Calu3 (cell line): ENCODE results near the gene OR4D5. TPM values are rescaled to one million over a fixed set of nuclear protein-coding genes. Genes with fewer than 3 reads are reported as not detected.

Experiments
- BruUV-seq: library from RNA; stranded (reverse); fragments of 400-500 nt; replicated peaks from 2 replicates; lab custom pipeline; 2021; lab: Mats Ljungman, UMichigan
- CTCF ChIA-PET: fragments of 300-600 bp; sonication (Branson Sonifier 250); formaldehyde crosslinking; loops from one replicate; lab custom pipeline; 2022; ENCODE audit warnings: antibody characterized with exemption; lab: Charles Lee
- DNase-seq: peaks from one replicate; pipeline ENCODE4 v3.0.0; 2022
- H3K27ac Mint-ChIP-seq: one replicate; pipeline ENCODE4 v1.8.0; 2022; ENCODE audit warnings: mixed read lengths; ENCODE audit not compliant: unreplicated experiment
- H3K27me3 Mint-ChIP-seq: one replicate; pipeline ENCODE4 v1.8.0; 2022; ENCODE audit warnings: mixed read lengths; ENCODE audit not compliant: unreplicated experiment
- H3K36me3 Mint-ChIP-seq: one replicate; pipeline ENCODE4 v1.8.0; 2022; ENCODE audit warnings: mild to moderate bottlenecking, moderate library complexity, mixed read lengths; ENCODE audit not compliant: insufficient read depth, unreplicated experiment
- H3K4me1 Mint-ChIP-seq: one replicate; pipeline ENCODE4 v1.8.0; 2022; ENCODE audit warnings: mild to moderate bottlenecking, low read depth, mixed read lengths; ENCODE audit not compliant: unreplicated experiment
- H3K4me3 Mint-ChIP-seq: one replicate; pipeline ENCODE4 v1.8.0; 2022; ENCODE audit warnings: mild to moderate bottlenecking, low read depth, moderate library complexity, mixed read lengths; ENCODE audit not compliant: unreplicated experiment
- H3K9me3 Mint-ChIP-seq: one replicate; pipeline ENCODE4 v1.8.0; 2022; ENCODE audit warnings: low read depth, mixed read lengths; ENCODE audit not compliant: unreplicated experiment
- CTCF ChIP-seq: fragments of 200-600 bp; IDR thresholded peaks from one replicate; pipeline ENCODE4 v1.8.0; 2022; ENCODE audit warnings: antibody characterized with exemption; ENCODE audit not compliant: unreplicated experiment
- intact Hi-C: fragments of 100-400 bp; cut with micrococcal nuclease; formaldehyde crosslinking; loops from one replicate; pipeline ENCODE4 v1.10.0; 2022; ENCODE audit not compliant: unreplicated experiment
- total RNA-seq: library from RNA; stranded (reverse); gene quantifications from 2 replicates; pipeline ENCODE4 v1.2.3, GENCODE V29; 2022

The OR4D5 gene
- total RNA-seq, 1 experiment from 2014 or later, result not detected

DNA sequence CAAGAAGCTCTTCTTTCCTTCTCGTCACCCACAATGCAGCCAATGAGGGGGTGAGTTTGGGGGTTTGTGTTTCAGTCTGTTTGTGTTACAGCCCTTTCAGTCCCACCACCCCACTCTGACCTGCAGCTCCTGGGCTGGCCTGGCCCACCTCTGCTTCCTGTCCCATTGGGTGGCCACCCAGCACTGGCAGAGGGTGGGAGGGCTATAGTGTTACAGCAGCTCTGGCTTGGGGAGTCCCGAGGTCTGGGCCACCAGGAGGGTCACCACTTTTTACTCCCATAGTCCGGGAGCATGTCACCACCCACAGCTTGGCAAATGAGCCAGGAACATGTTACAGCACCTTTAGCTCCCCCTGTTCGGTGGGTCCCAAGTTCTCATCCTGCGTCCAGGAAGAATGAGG is 39.9 kb downstream of the OR4D5 start:
- Mint-ChIP-seq H3K27ac (no peak overlapping the region), H3K36me3 (no peaks in the 10 kb centered on the region), H3K27me3 (no peaks in the 10 kb centered on the region), H3K4me3 (no peak overlapping the region), H3K9me3 (peaks cover 11% of the 10 kb centered on the region), H3K4me1 (no peaks in the 10 kb centered on the region)
- intact Hi-C loops, result no loop called here
- CTCF ChIA-PET, result no interaction called here
- DNase-seq, result no peak
- no peak for TF ChIP-seq CTCF
- no TSS peak for BruUV-seq

Other genes with a start within 250 kb of the OR4D5 start
- 10.3 TPM in 2 replicates for gene ZNF202, start 198.0 kb upstream of the OR4D5 start, total RNA-seq
- not detected in 2 replicates for gene OR6X1, start 185.1 kb upstream of the OR4D5 start, total RNA-seq
- not detected in 2 replicates for gene OR6M1, start 133.3 kb upstream of the OR4D5 start, total RNA-seq
- not detected in 2 replicates for gene TMEM225, start 53.9 kb upstream of the OR4D5 start, total RNA-seq
- gene OR8D4, start 37.5 kb upstream of the OR4D5 start, total RNA-seq, result not detected in 2 replicates
- not detected in 2 replicates for gene OR6T1, start 4.2 kb downstream of the OR4D5 start, total RNA-seq
- gene OR10S1, start 38.2 kb downstream of the OR4D5 start, total RNA-seq, result not detected in 2 replicates
- not detected in 2 replicates for gene OR10G6, start 55.5 kb downstream of the OR4D5 start, total RNA-seq
- gene OR10G4, start 73.4 kb downstream of the OR4D5 start, total RNA-seq, result not detected in 2 replicates
- not detected in 2 replicates for gene OR10G9, start 83.4 kb downstream of the OR4D5 start, total RNA-seq
- not detected in 2 replicates for gene OR10G8, start 87.2 kb downstream of the OR4D5 start, total RNA-seq
- not detected in 2 replicates for gene OR10G7, start 101.7 kb downstream of the OR4D5 start, total RNA-seq
- 1.9 and 3.3 TPM in 2 replicates for gene VWA5A, start 175.8 kb downstream of the OR4D5 start, total RNA-seq
- not detected in 2 replicates for gene OR10D3, start 243.7 kb downstream of the OR4D5 start, total RNA-seq